ENCODE data around the gene LPP.

GRCh38 chr3:188178293-188178936 lies 24.5 kb downstream of the LPP start:
- no peak for TF ChIP-seq CTCF (IDR thresholded peaks at IDR 0.05 in 2 of 3, conservative IDR thresholded peaks at IDR 0.05 in 1 of 3; ENCODE audit: insufficient read depth in 2 of 3, low read depth in 1 of 3, low read length in 3 of 3)
- no peak for TF ChIP-seq RAD21 (CRISPR knock-in tag; conservative IDR thresholded peaks at IDR 0.05 in 1 of 2, IDR thresholded peaks at IDR 0.05 in 1 of 2)
- no peak for TF ChIP-seq RB1 (IDR thresholded peaks at IDR 0.05; ENCODE audit: low read depth)
- TF ChIP-seq E2F8 (IDR thresholded peaks at IDR 0.05; ENCODE audit: low read depth, partially characterized antibody), result no peak
- TF ChIP-seq ZBTB49 (CRISPR knock-in tag; IDR thresholded peaks at IDR 0.05; ENCODE audit: borderline replicate concordance), result no peak
- TF ChIP-seq CHD1 (IDR thresholded peaks at IDR 0.05; ENCODE audit: low read length), result no peak
- TF ChIP-seq MNT (conservative IDR thresholded peaks at IDR 0.05), result no peak
- no peak for TF ChIP-seq ZNF398 (CRISPR knock-in tag; IDR thresholded peaks at IDR 0.05)

Data from K562 (cell line).